ENCODE data around the gene MYL3.

Gene MYL3

DNA sequence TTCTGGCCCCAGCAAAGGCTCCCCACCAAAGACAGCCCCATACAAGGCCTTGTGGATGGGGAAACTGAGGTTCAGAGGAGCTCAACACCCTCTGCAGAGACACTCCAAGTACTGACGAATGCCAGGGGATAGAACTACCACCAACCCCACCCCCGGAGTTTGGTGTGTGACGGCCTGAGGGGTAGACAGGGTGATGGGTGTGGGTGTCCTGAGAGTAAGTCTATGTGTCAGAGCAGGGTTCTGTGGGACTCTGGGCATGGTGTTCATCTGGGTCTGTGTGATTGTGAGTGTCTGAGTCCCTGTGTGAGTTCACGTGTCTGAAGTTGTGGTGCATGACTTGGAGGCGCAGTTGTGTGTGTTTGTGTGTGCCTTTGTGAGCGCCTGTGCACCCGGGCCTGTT lies 21.7 kb upstream of the MYL3 start:
- 0 out of 2 replicates have a peak, but pooled peaks cover 3% of the 10 kb centered on the region for H4K20me1 ChIP-seq (ENCODE audit: control insufficient read depth, insufficient read depth, low read depth, low read length)
- H3K27ac ChIP-seq (ENCODE audit: low read depth, low read length), result no peak overlapping the region

DNA sequence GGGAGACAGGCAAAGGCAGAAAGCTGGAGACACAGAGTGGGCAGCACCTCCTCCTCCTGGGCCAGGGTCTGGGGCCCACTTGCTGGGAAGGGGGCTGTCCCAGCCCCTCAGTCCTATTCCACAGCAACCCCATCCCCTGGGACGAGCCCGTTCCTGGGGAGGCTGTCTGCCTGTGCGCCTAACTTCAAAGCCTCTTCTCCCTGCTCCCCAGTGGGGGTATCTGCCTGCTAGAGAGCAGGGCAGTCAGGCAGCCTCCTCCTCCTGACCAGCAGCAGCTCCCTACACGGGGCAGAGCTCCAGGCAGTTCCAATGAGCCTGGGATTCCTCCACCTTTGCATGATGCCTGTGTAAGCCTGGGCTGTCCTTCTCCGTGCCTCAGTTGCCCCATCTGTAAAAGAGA lies 21.2 kb upstream of the MYL3 start:
- no peaks in the 10 kb centered on the region for H3K79me2 ChIP-seq (ENCODE audit: control insufficient read depth, low read length)
- H3K9me3 ChIP-seq (ENCODE audit: control insufficient read depth, insufficient read depth, low read length), result no peaks in the 10 kb centered on the region
- no peaks in the 10 kb centered on the region; the same call in 1 of the 2 replicates for H3K4me1 ChIP-seq (ENCODE audit: control insufficient read depth, low read length)
- no peaks in the 10 kb centered on the region for H3F3A ChIP-seq (ENCODE audit: control insufficient read depth, insufficient read depth)
- peaks cover 54% of the 10 kb centered on the region for H3K27me3 ChIP-seq (ENCODE audit: control insufficient read depth, low read length)
- TF ChIP-seq, protein P1, sequence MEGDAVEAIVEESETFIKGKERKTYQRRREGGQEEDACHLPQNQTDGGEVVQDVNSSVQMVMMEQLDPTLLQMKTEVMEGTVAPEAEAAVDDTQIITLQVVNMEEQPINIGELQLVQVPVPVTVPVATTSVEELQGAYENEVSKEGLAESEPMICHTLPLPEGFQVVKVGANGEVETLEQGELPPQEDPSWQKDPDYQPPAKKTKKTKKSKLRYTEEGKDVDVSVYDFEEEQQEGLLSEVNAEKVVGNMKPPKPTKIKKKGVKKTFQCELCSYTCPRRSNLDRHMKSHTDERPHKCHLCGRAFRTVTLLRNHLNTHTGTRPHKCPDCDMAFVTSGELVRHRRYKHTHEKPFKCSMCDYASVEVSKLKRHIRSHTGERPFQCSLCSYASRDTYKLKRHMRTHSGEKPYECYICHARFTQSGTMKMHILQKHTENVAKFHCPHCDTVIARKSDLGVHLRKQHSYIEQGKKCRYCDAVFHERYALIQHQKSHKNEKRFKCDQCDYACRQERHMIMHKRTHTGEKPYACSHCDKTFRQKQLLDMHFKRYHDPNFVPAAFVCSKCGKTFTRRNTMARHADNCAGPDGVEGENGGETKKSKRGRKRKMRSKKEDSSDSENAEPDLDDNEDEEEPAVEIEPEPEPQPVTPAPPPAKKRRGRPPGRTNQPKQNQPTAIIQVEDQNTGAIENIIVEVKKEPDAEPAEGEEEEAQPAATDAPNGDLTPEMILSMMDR (IDR thresholded peaks at IDR 0.05; ENCODE audit: low read depth, low read length, poor library complexity, severe bottlenecking), result no peak
- TF ChIP-seq EZH2phosphoT487 (IDR thresholded peaks at IDR 0.05; ENCODE audit: borderline replicate concordance, low read length), result no peak
- no peak overlapping the region for H3K4me3 ChIP-seq (ENCODE audit: low read length)
- H3K36me3 ChIP-seq (ENCODE audit: control insufficient read depth, low read length), result no peaks in the 10 kb centered on the region
- H4K20me1 ChIP-seq (ENCODE audit: control insufficient read depth, insufficient read depth, low read depth, low read length), result 0 out of 2 replicates have a peak, but pooled peaks cover 3% of the 10 kb centered on the region
- no peak overlapping the region for H3K4me2 ChIP-seq (ENCODE audit: low read length)
- H3K9me2 ChIP-seq (replicated peaks; ENCODE audit: control insufficient read depth, low read length), result no peaks in the 10 kb centered on the region
- H3K27ac ChIP-seq (ENCODE audit: low read depth, low read length), result no peak overlapping the region

More for the DNA sequence above, 21.7 kb upstream of the MYL3 start:
- no peaks in the 10 kb centered on the region for H3F3A ChIP-seq (ENCODE audit: control insufficient read depth, insufficient read depth)
- H3K9me2 ChIP-seq (replicated peaks; ENCODE audit: control insufficient read depth, low read length), result no peaks in the 10 kb centered on the region
- H3K4me1 ChIP-seq (ENCODE audit: control insufficient read depth, low read length), result no peaks in the 10 kb centered on the region; the same call in 1 of the 2 replicates
- H3K4me3 ChIP-seq (ENCODE audit: low read length), result no peak overlapping the region
- H3K27me3 ChIP-seq (ENCODE audit: control insufficient read depth, low read length), result peaks cover 55% of the 10 kb centered on the region
- no peaks in the 10 kb centered on the region for H3K36me3 ChIP-seq (ENCODE audit: control insufficient read depth, low read length)
- no peaks in the 10 kb centered on the region for H3K9me3 ChIP-seq (ENCODE audit: control insufficient read depth, insufficient read depth, low read length)
- no peak overlapping the region for H3K4me2 ChIP-seq (ENCODE audit: low read length)
- H3K79me2 ChIP-seq (ENCODE audit: control insufficient read depth, low read length), result no peaks in the 10 kb centered on the region
- no peak for TF ChIP-seq EZH2phosphoT487 (IDR thresholded peaks at IDR 0.05; ENCODE audit: borderline replicate concordance, low read length)
- TF ChIP-seq, protein P1 (IDR thresholded peaks at IDR 0.05; ENCODE audit: low read depth, low read length, poor library complexity, severe bottlenecking), result no peak

DNA sequence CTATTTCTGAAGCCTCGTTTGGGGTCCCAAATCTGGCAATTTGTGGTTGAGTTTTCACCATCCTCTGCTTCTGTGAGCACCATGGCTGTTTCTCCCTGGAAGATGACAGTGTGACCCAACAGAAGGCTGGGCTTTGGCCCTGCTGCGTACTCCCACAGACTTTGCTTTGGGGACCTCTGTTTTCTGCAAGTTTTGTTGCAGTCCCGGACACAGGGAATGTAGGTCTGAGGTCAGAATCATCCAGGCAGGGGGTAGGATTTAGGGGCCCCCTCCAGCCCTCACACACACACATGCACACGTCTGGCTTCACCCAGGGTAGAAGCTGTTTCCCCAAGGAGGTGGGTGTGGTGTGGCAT lies 20.6 kb upstream of the MYL3 start:
- Histone ChIP-seq H3K27me3 (ENCODE audit: control insufficient read depth, low read length) (peaks cover 53% of the 10 kb centered on the region), H3K9me2 (replicated peaks; ENCODE audit: control insufficient read depth, low read length) (no peaks in the 10 kb centered on the region), H3K79me2 (ENCODE audit: control insufficient read depth, low read length) (no peaks in the 10 kb centered on the region), H3K27ac (ENCODE audit: low read depth, low read length) (no peak overlapping the region), H3K36me3 (ENCODE audit: control insufficient read depth, low read length) (no peaks in the 10 kb centered on the region), H3F3A (ENCODE audit: control insufficient read depth, insufficient read depth) (no peaks in the 10 kb centered on the region), H3K4me1 (ENCODE audit: control insufficient read depth, low read length) (no peaks in the 10 kb centered on the region; the same call in 1 of the 2 replicates), H3K9me3 (ENCODE audit: control insufficient read depth, insufficient read depth, low read length) (no peaks in the 10 kb centered on the region), H3K4me2 (ENCODE audit: low read length) (no peak overlapping the region), H3K4me3 (ENCODE audit: low read length) (no peak overlapping the region), H4K20me1 (ENCODE audit: control insufficient read depth, insufficient read depth, low read depth, low read length) (0 out of 2 replicates have a peak, but pooled peaks cover 3% of the 10 kb centered on the region)
- TF ChIP-seq, protein P1 (IDR thresholded peaks at IDR 0.05; ENCODE audit: low read depth, low read length, poor library complexity, severe bottlenecking), result no peak
- TF ChIP-seq EZH2phosphoT487 (IDR thresholded peaks at IDR 0.05; ENCODE audit: borderline replicate concordance, low read length), result no peak

All from DOHH2 (cell line).